SK-N-SH treated with all-trans-retinoic acid at 6 μM for 48 hours (cell line): ENCODE data around the gene CLSTN2.

Source experiments
- ATAC-seq: fragments of 200-7000 bp; cut with Tn5 transposase; 3 replicates; pipeline ENCODE4 v1.9.1; 2020; ENCODE audit warnings: mild to moderate bottlenecking, moderate library complexity
- ARNTL ChIP-seq: fragments of 450-650 bp; formaldehyde crosslinking; IDR thresholded peaks from 2 replicates; pipeline ENCODE4 v1.5.0; 2020; ENCODE audit warnings: low read depth, mild to moderate bottlenecking, moderate library complexity, borderline replicate concordance
- CSDC2 ChIP-seq: fragments of 250-450 bp; sonication (Bioruptor Pico); IDR thresholded peaks from 2 replicates; pipeline ENCODE4 v1.5.0; 2020; ENCODE audit warnings: mild to moderate bottlenecking, moderate library complexity
- ESRRG ChIP-seq: fragments of 250-450 bp; sonication (Bioruptor Pico); IDR thresholded peaks from 2 replicates; pipeline ENCODE4 v1.6.1; 2021; ENCODE audit warnings: mild to moderate bottlenecking
- GLIS3 ChIP-seq: fragments of 250-450 bp; sonication (Bioruptor Pico); IDR thresholded peaks from 2 replicates; pipeline ENCODE4 v1.5.0; 2020; ENCODE audit warnings: mild to moderate bottlenecking, moderate library complexity
- ISL1 ChIP-seq: fragments of 250-450 bp; sonication (Bioruptor Pico); IDR thresholded peaks from 2 replicates; pipeline ENCODE4 v2.1.2; 2022; ENCODE audit warnings: mild to moderate bottlenecking, moderate library complexity
- OSR1 ChIP-seq: fragments of 250-450 bp; sonication (Bioruptor Pico); IDR thresholded peaks from 2 replicates; pipeline ENCODE4 v1.8.0; 2022; ENCODE audit warnings: moderate library complexity, mild to moderate bottlenecking, inconsistent platforms
- PPARA ChIP-seq: fragments of 250-450 bp; sonication (Bioruptor Pico); IDR thresholded peaks from 2 replicates; pipeline ENCODE4 v1.5.0; 2020; ENCODE audit warnings: mild to moderate bottlenecking, borderline replicate concordance
- RARB ChIP-seq: fragments of 250-450 bp; sonication (Bioruptor Pico); IDR thresholded peaks from 2 replicates; pipeline ENCODE4 v1.8.0; 2021; ENCODE audit warnings: mild to moderate bottlenecking, moderate library complexity
- SNAI2 ChIP-seq: fragments of 250-450 bp; sonication (Bioruptor Pico); IDR thresholded peaks from 2 replicates; pipeline ENCODE4 v1.5.0; 2020; ENCODE audit warnings: mild to moderate bottlenecking, moderate library complexity
- TCF4 ChIP-seq: fragments of 250-450 bp; sonication (Bioruptor Pico); IDR thresholded peaks from 2 replicates; pipeline ENCODE4 v1.8.0; 2021; ENCODE audit warnings: mild to moderate bottlenecking, moderate library complexity, borderline replicate concordance
- TOX ChIP-seq: fragments of 250-450 bp; sonication (Bioruptor Pico); IDR thresholded peaks from 2 replicates; pipeline ENCODE4 v1.8.0; 2021; ENCODE audit warnings: mild to moderate bottlenecking, moderate library complexity, borderline replicate concordance
- ZC3H10 ChIP-seq: fragments of 250-450 bp; sonication (Bioruptor Pico); IDR thresholded peaks from 2 replicates; pipeline ENCODE4 v1.5.1; 2021; ENCODE audit warnings: mild to moderate bottlenecking, moderate library complexity
- ZFP3 ChIP-seq: fragments of 250-450 bp; sonication (Bioruptor Pico); IDR thresholded peaks from 2 replicates; pipeline ENCODE4 v1.5.0; 2020; ENCODE audit warnings: mild to moderate bottlenecking, moderate library complexity
- ZFP30 ChIP-seq: fragments of 450-650 bp; formaldehyde crosslinking; IDR thresholded peaks from 2 replicates; pipeline ENCODE4 v1.5.0; 2022; ENCODE audit warnings: mild to moderate bottlenecking, moderate library complexity
- ZNF565 ChIP-seq: fragments of 450-650 bp; formaldehyde crosslinking; conservative IDR thresholded peaks from 2 replicates; pipeline ENCODE4 v1.5.0; 2020; ENCODE audit warnings: low read depth, mild to moderate bottlenecking, moderate library complexity
- ZNF70 ChIP-seq: fragments of 450-650 bp; formaldehyde crosslinking; IDR thresholded peaks from 2 replicates; pipeline ENCODE4 v1.5.0; 2020; ENCODE audit warnings: mild to moderate bottlenecking, moderate library complexity
- ZNF8 ChIP-seq: fragments of 450-650 bp; formaldehyde crosslinking; IDR thresholded peaks from 2 replicates; pipeline ENCODE4 v1.5.0; 2020; ENCODE audit warnings: mild to moderate bottlenecking, moderate library complexity
- TF ChIP-seq, protein P1 (sequence below): fragments of 250-450 bp; sonication (Bioruptor Pico); IDR thresholded peaks from 2 replicates; pipeline ENCODE4 v1.5.1; 2021; ENCODE audit warnings: mild to moderate bottlenecking, moderate library complexity
- TF ChIP-seq, protein P2 (sequence below): fragments of 250-450 bp; sonication (Bioruptor Pico); IDR thresholded peaks from 2 replicates; pipeline ENCODE4 v1.5.1; 2020; ENCODE audit warnings: low read depth, mild to moderate bottlenecking, moderate library complexity
- TF ChIP-seq, protein P3 (sequence below): fragments of 250-450 bp; sonication (Bioruptor Pico); IDR thresholded peaks from 2 replicates; pipeline ENCODE4 v1.8.0; 2020; ENCODE audit warnings: mild to moderate bottlenecking, moderate library complexity, borderline replicate concordance
- TF ChIP-seq, protein P4 (sequence below): fragments of 250-450 bp; sonication (Bioruptor Pico); IDR thresholded peaks from 2 replicates; pipeline ENCODE4 v1.8.0; 2021; ENCODE audit warnings: low read depth, mild to moderate bottlenecking, moderate library complexity, borderline replicate concordance
- TF ChIP-seq, protein P5 (sequence below): fragments of 250-450 bp; sonication (Bioruptor Pico); IDR thresholded peaks from 2 replicates; pipeline ENCODE4 v1.5.0; 2020; ENCODE audit warnings: mild to moderate bottlenecking, moderate library complexity

CLSTN2 gene

DNA sequence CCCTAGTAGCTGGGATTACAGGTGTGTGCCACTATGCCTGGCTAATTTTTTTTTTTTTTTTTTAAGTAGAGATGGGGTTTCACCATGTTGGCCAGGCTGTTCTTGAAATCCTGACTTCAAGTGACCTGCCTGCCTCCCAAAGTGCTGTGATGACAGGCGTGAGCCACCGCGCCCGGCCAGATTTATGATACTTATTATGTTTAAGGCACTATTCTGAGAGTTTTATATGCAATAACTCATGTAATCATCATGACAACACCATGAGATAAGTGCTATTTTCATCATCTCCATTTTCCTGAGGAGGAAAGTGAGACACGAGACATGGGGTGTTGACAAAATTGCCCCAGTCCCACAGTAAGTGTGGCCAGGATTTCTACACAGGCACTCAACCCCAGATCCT, 376.4 kb downstream of the CLSTN2 start:
- TF ChIP-seq RARB (CRISPR knock-in tag) (no peak), ARNTL (no peak), ZNF70 (CRISPR knock-in tag) (no peak), ZFP3 (no peak), TOX (no peak), PPARA (CRISPR knock-in tag) (no peak), OSR1 (CRISPR knock-in tag) (no peak), GLIS3 (no peak), SNAI2 (CRISPR knock-in tag) (no peak), ISL1 (CRISPR knock-in tag) (no peak), CSDC2 (no peak), ZNF565 (no peak), ESRRG (CRISPR knock-in tag) (no peak), ZFP30 (CRISPR knock-in tag) (no peak), TCF4 (no peak), ZNF8 (CRISPR knock-in tag) (no peak)
- TF ChIP-seq, protein P1, sequence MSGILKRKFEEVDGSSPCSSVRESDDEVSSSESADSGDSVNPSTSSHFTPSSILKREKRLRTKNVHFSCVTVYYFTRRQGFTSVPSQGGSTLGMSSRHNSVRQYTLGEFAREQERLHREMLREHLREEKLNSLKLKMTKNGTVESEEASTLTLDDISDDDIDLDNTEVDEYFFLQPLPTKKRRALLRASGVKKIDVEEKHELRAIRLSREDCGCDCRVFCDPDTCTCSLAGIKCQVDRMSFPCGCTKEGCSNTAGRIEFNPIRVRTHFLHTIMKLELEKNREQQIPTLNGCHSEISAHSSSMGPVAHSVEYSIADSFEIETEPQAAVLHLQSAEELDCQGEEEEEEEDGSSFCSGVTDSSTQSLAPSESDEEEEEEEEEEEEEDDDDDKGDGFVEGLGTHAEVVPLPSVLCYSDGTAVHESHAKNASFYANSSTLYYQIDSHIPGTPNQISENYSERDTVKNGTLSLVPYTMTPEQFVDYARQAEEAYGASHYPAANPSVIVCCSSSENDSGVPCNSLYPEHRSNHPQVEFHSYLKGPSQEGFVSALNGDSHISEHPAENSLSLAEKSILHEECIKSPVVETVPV (CRISPR knock-in tag) = no peak
- TF ChIP-seq, protein P2, sequence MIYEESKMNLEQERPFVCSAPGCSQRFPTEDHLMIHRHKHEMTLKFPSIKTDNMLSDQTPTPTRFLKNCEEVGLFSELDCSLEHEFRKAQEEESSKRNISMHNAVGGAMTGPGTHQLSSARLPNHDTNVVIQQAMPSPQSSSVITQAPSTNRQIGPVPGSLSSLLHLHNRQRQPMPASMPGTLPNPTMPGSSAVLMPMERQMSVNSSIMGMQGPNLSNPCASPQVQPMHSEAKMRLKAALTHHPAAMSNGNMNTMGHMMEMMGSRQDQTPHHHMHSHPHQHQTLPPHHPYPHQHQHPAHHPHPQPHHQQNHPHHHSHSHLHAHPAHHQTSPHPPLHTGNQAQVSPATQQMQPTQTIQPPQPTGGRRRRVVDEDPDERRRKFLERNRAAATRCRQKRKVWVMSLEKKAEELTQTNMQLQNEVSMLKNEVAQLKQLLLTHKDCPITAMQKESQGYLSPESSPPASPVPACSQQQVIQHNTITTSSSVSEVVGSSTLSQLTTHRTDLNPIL (CRISPR knock-in tag) = no peak
- TF ChIP-seq, protein P3, sequence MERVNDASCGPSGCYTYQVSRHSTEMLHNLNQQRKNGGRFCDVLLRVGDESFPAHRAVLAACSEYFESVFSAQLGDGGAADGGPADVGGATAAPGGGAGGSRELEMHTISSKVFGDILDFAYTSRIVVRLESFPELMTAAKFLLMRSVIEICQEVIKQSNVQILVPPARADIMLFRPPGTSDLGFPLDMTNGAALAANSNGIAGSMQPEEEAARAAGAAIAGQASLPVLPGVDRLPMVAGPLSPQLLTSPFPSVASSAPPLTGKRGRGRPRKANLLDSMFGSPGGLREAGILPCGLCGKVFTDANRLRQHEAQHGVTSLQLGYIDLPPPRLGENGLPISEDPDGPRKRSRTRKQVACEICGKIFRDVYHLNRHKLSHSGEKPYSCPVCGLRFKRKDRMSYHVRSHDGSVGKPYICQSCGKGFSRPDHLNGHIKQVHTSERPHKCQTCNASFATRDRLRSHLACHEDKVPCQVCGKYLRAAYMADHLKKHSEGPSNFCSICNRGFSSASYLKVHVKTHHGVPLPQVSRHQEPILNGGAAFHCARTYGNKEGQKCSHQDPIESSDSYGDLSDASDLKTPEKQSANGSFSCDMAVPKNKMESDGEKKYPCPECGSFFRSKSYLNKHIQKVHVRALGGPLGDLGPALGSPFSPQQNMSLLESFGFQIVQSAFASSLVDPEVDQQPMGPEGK (CRISPR knock-in tag) = no peak
- TF ChIP-seq, protein P4, sequence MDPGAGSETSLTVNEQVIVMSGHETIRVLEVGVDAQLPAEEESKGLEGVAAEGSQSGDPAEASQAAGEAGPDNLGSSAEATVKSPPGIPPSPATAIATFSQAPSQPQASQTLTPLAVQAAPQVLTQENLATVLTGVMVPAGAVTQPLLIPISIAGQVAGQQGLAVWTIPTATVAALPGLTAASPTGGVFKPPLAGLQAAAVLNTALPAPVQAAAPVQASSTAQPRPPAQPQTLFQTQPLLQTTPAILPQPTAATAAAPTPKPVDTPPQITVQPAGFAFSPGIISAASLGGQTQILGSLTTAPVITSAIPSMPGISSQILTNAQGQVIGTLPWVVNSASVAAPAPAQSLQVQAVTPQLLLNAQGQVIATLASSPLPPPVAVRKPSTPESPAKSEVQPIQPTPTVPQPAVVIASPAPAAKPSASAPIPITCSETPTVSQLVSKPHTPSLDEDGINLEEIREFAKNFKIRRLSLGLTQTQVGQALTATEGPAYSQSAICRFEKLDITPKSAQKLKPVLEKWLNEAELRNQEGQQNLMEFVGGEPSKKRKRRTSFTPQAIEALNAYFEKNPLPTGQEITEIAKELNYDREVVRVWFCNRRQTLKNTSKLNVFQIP (CRISPR knock-in tag) = no peak
- ATAC-seq = no peak

DNA sequence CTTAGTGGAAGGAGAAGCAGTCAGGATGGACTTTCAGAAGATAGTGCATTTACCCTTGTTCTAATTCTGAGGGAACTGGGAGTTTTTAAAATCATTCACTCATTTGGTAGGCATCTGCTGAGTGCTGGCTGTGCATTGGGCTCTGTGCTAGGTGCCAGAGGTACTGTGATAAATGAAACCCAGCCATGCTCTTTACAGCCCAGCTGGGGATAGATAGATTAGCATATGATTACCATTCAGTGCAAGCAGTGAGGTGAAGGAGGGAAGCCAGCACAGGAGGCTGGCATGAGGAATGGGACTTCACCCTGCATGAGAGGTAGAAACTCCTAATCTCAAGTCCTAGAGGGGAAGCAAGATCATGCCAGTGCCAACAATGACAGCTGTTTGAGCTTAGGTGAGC, 381.0 kb downstream of the CLSTN2 start:
- TF ChIP-seq ZC3H10 (no peak), TOX (no peak), GLIS3 (no peak), OSR1 (CRISPR knock-in tag) (no peak), ESRRG (CRISPR knock-in tag) (no peak), ZNF8 (CRISPR knock-in tag) (no peak), ZNF70 (CRISPR knock-in tag) (no peak), TCF4 (no peak), ZFP30 (CRISPR knock-in tag) (no peak), RARB (CRISPR knock-in tag) (no peak), ISL1 (CRISPR knock-in tag) (no peak), CSDC2 (no peak), ZFP3 (no peak), ARNTL (no peak)
- TF ChIP-seq, protein P2 (CRISPR knock-in tag) = no peak
- TF ChIP-seq, protein P4 (CRISPR knock-in tag) = no peak
- TF ChIP-seq, protein P5, sequence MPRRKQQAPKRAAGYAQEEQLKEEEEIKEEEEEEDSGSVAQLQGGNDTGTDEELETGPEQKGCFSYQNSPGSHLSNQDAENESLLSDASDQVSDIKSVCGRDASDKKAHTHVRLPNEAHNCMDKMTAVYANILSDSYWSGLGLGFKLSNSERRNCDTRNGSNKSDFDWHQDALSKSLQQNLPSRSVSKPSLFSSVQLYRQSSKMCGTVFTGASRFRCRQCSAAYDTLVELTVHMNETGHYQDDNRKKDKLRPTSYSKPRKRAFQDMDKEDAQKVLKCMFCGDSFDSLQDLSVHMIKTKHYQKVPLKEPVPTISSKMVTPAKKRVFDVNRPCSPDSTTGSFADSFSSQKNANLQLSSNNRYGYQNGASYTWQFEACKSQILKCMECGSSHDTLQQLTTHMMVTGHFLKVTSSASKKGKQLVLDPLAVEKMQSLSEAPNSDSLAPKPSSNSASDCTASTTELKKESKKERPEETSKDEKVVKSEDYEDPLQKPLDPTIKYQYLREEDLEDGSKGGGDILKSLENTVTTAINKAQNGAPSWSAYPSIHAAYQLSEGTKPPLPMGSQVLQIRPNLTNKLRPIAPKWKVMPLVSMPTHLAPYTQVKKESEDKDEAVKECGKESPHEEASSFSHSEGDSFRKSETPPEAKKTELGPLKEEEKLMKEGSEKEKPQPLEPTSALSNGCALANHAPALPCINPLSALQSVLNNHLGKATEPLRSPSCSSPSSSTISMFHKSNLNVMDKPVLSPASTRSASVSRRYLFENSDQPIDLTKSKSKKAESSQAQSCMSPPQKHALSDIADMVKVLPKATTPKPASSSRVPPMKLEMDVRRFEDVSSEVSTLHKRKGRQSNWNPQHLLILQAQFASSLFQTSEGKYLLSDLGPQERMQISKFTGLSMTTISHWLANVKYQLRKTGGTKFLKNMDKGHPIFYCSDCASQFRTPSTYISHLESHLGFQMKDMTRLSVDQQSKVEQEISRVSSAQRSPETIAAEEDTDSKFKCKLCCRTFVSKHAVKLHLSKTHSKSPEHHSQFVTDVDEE = no peak
- TF ChIP-seq, protein P3 (CRISPR knock-in tag) = no peak
- TF ChIP-seq, protein P1 (CRISPR knock-in tag) = no peak
- TF ChIP-seq, all 23 proteins: peak for 0
- no peak for ATAC-seq
